ENCODE results near the gene NFKBIE.

NFKBIE gene

DNA sequence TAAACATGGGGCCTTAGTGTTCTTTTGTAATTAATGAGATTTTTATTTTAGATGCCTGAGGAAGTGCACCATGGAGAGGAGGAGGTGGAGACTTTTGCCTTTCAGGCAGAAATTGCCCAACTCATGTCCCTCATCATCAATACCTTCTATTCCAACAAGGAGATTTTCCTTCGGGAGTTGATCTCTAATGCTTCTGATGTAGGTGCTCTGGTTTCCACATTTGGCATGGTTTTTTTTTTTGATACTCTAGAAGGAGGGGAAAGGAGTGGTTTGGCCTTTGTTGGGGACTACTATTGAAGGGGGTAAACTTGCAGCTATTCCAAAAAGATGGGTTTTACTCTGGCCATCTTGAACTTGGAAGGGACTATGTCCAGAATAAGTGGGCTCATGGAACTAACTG lies 16.8 kb downstream of the NFKBIE start:
- Histone ChIP-seq H2BK5ac (ENCODE audit: low read length) (no peak overlapping the region), H4K8ac (ENCODE audit: low read depth, low read length) (no peak overlapping the region), H3K4me3 (ENCODE audit: low read length) (peak overlapping the region; percentile 100), H3K4ac (ENCODE audit: low read depth, low read length) (no peak overlapping the region), H3K56ac (ENCODE audit: low read length) (peak overlapping the region; percentile 76), H3K18ac (ENCODE audit: low read length) (no peak overlapping the region), H2BK120ac (ENCODE audit: low read depth, low read length) (no peak overlapping the region), H3K27ac (ENCODE audit: low read depth, low read length) (no peak overlapping the region), H3K79me2 (ENCODE audit: control insufficient read depth, insufficient read depth, low read length) (peaks cover 53% of the 10 kb centered on the region), H2BK15ac (replicated peaks; ENCODE audit: low read depth) (no peak overlapping the region), H3K4me2 (ENCODE audit: low read length) (peak overlapping the region; percentile 49), H3K36me3 (ENCODE audit: control insufficient read depth, insufficient read depth, low read length) (peaks cover 36% of the 10 kb centered on the region), H3K9ac (ENCODE audit: low read length) (peak overlapping the region; percentile 100), H3K27me3 (ENCODE audit: insufficient read depth, low read length, poor library complexity) (no peaks in the 10 kb centered on the region), H2AK5ac (ENCODE audit: low read length) (no peak overlapping the region), H4K5ac (ENCODE audit: low read length) (no peak overlapping the region), H3K79me1 (ENCODE audit: low read length) (peaks cover 17% of the 10 kb centered on the region), H3K23ac (ENCODE audit: low read length) (no peak overlapping the region), H3K4me1 (ENCODE audit: control insufficient read depth, low read depth, low read length) (peaks cover 11% of the 10 kb centered on the region)
- WGBS (ENCODE audit: extremely low coverage, insufficient coverage, low lambda C conversion rate) = no CpG with 5 or more reads among the region's 1 CpG
- DNase-seq = no peak

GRCh38 chr6:44247338-44248302 lies 17.7 kb downstream of the NFKBIE start:
- Histone ChIP-seq H4K5ac (ENCODE audit: low read length) (peak overlapping the region; percentile 45), H3K36me3 (ENCODE audit: control insufficient read depth, insufficient read depth, low read length) (peaks cover 30% of the 10 kb centered on the region), H3K4me3 (ENCODE audit: low read length) (peak overlapping the region; percentile 100), H3K79me2 (ENCODE audit: control insufficient read depth, insufficient read depth, low read length) (peaks cover 53% of the 10 kb centered on the region), H3K4me2 (ENCODE audit: low read length) (peak overlapping the region; percentile 23), H3K56ac (ENCODE audit: low read length) (peak overlapping the region; percentile 100), H3K79me1 (ENCODE audit: low read length) (peaks cover 17% of the 10 kb centered on the region), H3K4ac (ENCODE audit: low read depth, low read length) (peak overlapping the region; percentile 87), H3K4me1 (ENCODE audit: control insufficient read depth, low read depth, low read length) (peaks cover 11% of the 10 kb centered on the region), H2BK120ac (ENCODE audit: low read depth, low read length) (peak overlapping the region; percentile 33), H3K23ac (ENCODE audit: low read length) (peak overlapping the region; percentile 57), H2AK5ac (ENCODE audit: low read length) (peak overlapping the region; percentile 87), H3K9ac (ENCODE audit: low read length) (peak overlapping the region; percentile 100), H2BK5ac (ENCODE audit: low read length) (peak overlapping the region; percentile 64), H4K8ac (ENCODE audit: low read depth, low read length) (no peak overlapping the region), H2BK15ac (replicated peaks; ENCODE audit: low read depth) (no peak overlapping the region), H3K27ac (ENCODE audit: low read depth, low read length) (peak overlapping the region; percentile 58), H3K18ac (ENCODE audit: low read length) (peak overlapping the region; percentile 69), H3K27me3 (ENCODE audit: insufficient read depth, low read length, poor library complexity) (no peaks in the 10 kb centered on the region)
- no CpG with 5 or more reads among the region's 52 CpGs for WGBS (ENCODE audit: extremely low coverage, insufficient coverage, low lambda C conversion rate)
- DNase-seq = peak; percentile 88

DNA sequence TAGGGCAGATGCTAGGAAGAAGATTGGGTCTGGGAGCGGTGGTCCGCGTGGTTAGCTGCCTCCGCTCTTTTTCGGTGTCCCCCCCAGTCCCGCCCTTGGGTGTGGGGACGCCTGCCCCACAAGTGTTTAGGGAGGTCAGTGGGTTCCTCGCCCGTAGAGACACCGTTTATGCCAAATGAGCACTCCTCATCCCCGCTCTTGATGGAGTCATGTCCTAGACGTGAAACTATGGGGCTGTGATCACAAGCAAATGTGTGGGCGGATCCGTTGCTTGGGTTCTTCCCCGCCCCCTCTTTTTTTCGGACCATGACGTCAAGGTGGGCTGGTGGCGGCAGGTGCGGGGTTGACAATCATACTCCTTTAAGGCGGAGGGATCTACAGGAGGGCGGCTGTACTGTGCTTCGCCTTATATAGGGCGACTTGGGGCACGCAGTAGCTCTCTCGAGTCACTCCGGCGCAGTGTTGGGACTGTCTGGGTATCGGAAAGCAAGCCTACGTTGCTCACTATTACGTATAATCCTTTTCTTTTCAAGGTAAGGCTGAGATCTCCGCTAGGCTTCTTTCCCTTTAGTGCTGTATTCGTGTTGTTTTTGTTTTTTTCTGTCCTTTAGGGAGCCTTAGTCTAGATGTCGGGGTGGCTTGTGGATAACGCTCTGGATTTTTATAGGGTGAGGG lies 18.6 kb downstream of the NFKBIE start, which contains the start of gene HSP90AB1:
Gene HSP90AB1, plus strand, starts transcription at position 439 of the 675 bp plus-strand sequence. CDS start 1,529 bp downstream, outside the sequence.
- H4K5ac ChIP-seq (ENCODE audit: low read length) = peak within 1 kb of the TSS; percentile 45
- H2AK5ac ChIP-seq (ENCODE audit: low read length) = peak within 1 kb of the TSS; percentile 87
- peak within 1 kb of the TSS; percentile 100 for H3K56ac ChIP-seq (ENCODE audit: low read length)
- peak within 1 kb of the TSS; percentile 96 for H3K23ac ChIP-seq (ENCODE audit: low read length)
- no CpG with 5 or more reads among the region's 34 CpGs for WGBS (ENCODE audit: extremely low coverage, insufficient coverage, low lambda C conversion rate)
- peak; percentile 99 for DNase-seq
- H3K27me3 ChIP-seq (ENCODE audit: insufficient read depth, low read length, poor library complexity) = no peaks in the 10 kb centered on the region
- H3K18ac ChIP-seq (ENCODE audit: low read length) = peak within 1 kb of the TSS; percentile 92
- peak within 1 kb of the TSS; percentile 69 for H2BK120ac ChIP-seq (ENCODE audit: low read depth, low read length)
- H3K4me2 ChIP-seq (ENCODE audit: low read length) = peak within 1 kb of the TSS; percentile 91
- peak within 1 kb of the TSS; percentile 88 for H3K4ac ChIP-seq (ENCODE audit: low read depth, low read length)
- peaks cover 15% of the 10 kb centered on the region for H3K79me1 ChIP-seq (ENCODE audit: low read length)
- peaks cover 11% of the 10 kb centered on the region for H3K4me1 ChIP-seq (ENCODE audit: control insufficient read depth, low read depth, low read length)
- peaks cover 49% of the 10 kb centered on the region for H3K79me2 ChIP-seq (ENCODE audit: control insufficient read depth, insufficient read depth, low read length)
- peak within 1 kb of the TSS; percentile 78 for H3K27ac ChIP-seq (ENCODE audit: low read depth, low read length)
- H3K36me3 ChIP-seq (ENCODE audit: control insufficient read depth, insufficient read depth, low read length) = peaks cover 28% of the 10 kb centered on the region
- H2BK15ac ChIP-seq (replicated peaks; ENCODE audit: low read depth) = no peak within 1 kb of the TSS
- H3K4me3 ChIP-seq (ENCODE audit: low read length) = peak within 1 kb of the TSS; percentile 100
- H4K8ac ChIP-seq (ENCODE audit: low read depth, low read length) = no peak within 1 kb of the TSS
- H3K9ac ChIP-seq (ENCODE audit: low read length) = peak within 1 kb of the TSS; percentile 100
- peak within 1 kb of the TSS; percentile 86 for H2BK5ac ChIP-seq (ENCODE audit: low read length)

GRCh38 chr6:44245912-44246662 lies 19.3 kb downstream of the NFKBIE start:
- H2BK5ac ChIP-seq (ENCODE audit: low read length) = peak overlapping the region; percentile 86
- H3K23ac ChIP-seq (ENCODE audit: low read length) = peak overlapping the region; percentile 96
- peak overlapping the region; percentile 92 for H3K18ac ChIP-seq (ENCODE audit: low read length)
- peaks cover 11% of the 10 kb centered on the region for H3K79me1 ChIP-seq (ENCODE audit: low read length)
- no peak overlapping the region for H2AK5ac ChIP-seq (ENCODE audit: low read length)
- peak overlapping the region; percentile 95 for H3K9ac ChIP-seq (ENCODE audit: low read length)
- peaks cover 45% of the 10 kb centered on the region for H3K79me2 ChIP-seq (ENCODE audit: control insufficient read depth, insufficient read depth, low read length)
- no CpG with 5 or more reads among the region's 62 CpGs for WGBS (ENCODE audit: extremely low coverage, insufficient coverage, low lambda C conversion rate)
- no peak overlapping the region for H2BK15ac ChIP-seq (replicated peaks; ENCODE audit: low read depth)
- no peak overlapping the region for H4K8ac ChIP-seq (ENCODE audit: low read depth, low read length)
- no peak overlapping the region for H4K5ac ChIP-seq (ENCODE audit: low read length)
- H3K4me2 ChIP-seq (ENCODE audit: low read length) = peak overlapping the region; percentile 91
- H3K36me3 ChIP-seq (ENCODE audit: control insufficient read depth, insufficient read depth, low read length) = peaks cover 23% of the 10 kb centered on the region
- peak overlapping the region; percentile 69 for H2BK120ac ChIP-seq (ENCODE audit: low read depth, low read length)
- H3K4me1 ChIP-seq (ENCODE audit: control insufficient read depth, low read depth, low read length) = peaks cover 11% of the 10 kb centered on the region
- peak overlapping the region; percentile 88 for H3K4ac ChIP-seq (ENCODE audit: low read depth, low read length)
- H3K56ac ChIP-seq (ENCODE audit: low read length) = peak overlapping the region; percentile 99
- H3K27me3 ChIP-seq (ENCODE audit: insufficient read depth, low read length, poor library complexity) = no peaks in the 10 kb centered on the region
- peak overlapping the region; percentile 88 for H3K4me3 ChIP-seq (ENCODE audit: low read length)
- peak overlapping the region; percentile 78 for H3K27ac ChIP-seq (ENCODE audit: low read depth, low read length)
- DNase-seq = peak; percentile 98

- WGBS (ENCODE audit: extremely low coverage, insufficient coverage, low lambda C conversion rate) = no CpG with 5 or more reads among the region's 12 CpGs
- H3K18ac ChIP-seq (ENCODE audit: low read length) = no peak overlapping the region
- peak overlapping the region; percentile 83 for H3K23ac ChIP-seq (ENCODE audit: low read length)
- no peak for DNase-seq
- peak overlapping the region; percentile 95 for H3K56ac ChIP-seq (ENCODE audit: low read length)
- peak overlapping the region; percentile 91 for H3K4me2 ChIP-seq (ENCODE audit: low read length)
- H2AK5ac ChIP-seq (ENCODE audit: low read length) = peak overlapping the region; percentile 7
- H3K4ac ChIP-seq (ENCODE audit: low read depth, low read length) = no peak overlapping the region
- peaks cover 38% of the 10 kb centered on the region for H3K79me2 ChIP-seq (ENCODE audit: control insufficient read depth, insufficient read depth, low read length)
- peaks cover 11% of the 10 kb centered on the region for H3K4me1 ChIP-seq (ENCODE audit: control insufficient read depth, low read depth, low read length)
- H3K79me1 ChIP-seq (ENCODE audit: low read length) = peaks cover 6% of the 10 kb centered on the region
- H2BK120ac ChIP-seq (ENCODE audit: low read depth, low read length) = no peak overlapping the region
- H3K27ac ChIP-seq (ENCODE audit: low read depth, low read length) = no peak overlapping the region
- no peak overlapping the region for H2BK15ac ChIP-seq (replicated peaks; ENCODE audit: low read depth)
- no peak overlapping the region for H3K4me3 ChIP-seq (ENCODE audit: low read length)
- no peaks in the 10 kb centered on the region for H3K27me3 ChIP-seq (ENCODE audit: insufficient read depth, low read length, poor library complexity)
- H3K36me3 ChIP-seq (ENCODE audit: control insufficient read depth, insufficient read depth, low read length) = peaks cover 17% of the 10 kb centered on the region
- peak overlapping the region; percentile 67 for H3K9ac ChIP-seq (ENCODE audit: low read length)
- no peak overlapping the region for H2BK5ac ChIP-seq (ENCODE audit: low read length)
- H4K5ac ChIP-seq (ENCODE audit: low read length) = no peak overlapping the region
- H4K8ac ChIP-seq (ENCODE audit: low read depth, low read length) = no peak overlapping the region
These were observed 19.9 kb downstream of the NFKBIE start for GRCh38 chr6:44245391-44245911.

All from mesendoderm (in vitro differentiated cells).